Measurements from ENCODE around the gene MYO5A.
"Not testable (repeated sequence)": the region's sequence is repeated elsewhere in the genome, so short reads cannot be mapped to it uniquely, and the experiment has no call there.

MYO5A gene

DNA sequence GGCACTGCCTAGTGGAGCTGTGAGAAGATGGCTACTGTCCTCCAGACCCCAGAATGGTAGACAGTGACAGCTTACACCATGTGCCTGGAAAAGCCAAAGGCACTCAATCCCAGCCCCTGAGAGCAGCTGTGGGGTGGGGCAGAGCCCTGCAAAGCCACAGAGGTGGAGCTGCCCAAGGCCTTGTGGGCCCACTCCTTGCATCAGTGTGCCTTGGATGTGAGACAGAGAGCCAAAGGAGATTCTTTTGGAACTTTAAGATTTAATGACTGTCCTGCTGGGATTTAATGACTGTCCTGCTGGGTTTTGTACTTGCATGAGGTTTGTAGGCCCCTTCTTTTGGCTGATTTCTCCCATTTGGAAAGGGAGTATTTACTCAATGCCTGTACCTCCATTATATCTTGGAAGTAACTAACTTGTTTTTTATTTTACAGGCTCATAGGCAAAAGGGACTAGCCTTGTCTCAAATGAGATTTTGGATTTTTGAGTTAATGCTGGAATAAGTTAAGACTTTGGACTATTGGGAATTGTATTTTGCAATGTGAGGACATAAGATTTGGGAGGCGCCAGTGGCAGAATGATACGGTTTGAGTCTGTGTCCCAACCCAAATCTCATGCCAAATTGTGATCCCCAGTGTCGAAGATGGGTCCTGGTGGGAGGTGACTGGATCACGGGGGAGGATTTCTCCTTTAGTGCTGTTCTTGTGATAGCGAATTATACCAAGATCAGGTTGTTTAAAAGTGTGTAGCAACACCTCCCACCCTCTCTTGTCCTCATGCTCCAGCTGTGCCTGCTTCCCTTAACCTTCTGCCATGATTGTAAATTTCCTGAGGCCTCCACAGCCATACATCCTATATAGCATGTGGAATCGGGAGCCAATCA lies 80.4 kb downstream of the MYO5A start:
- H3K9me3 ChIP-seq (ENCODE audit: control insufficient read depth, low read length), result peaks cover 3% of the 10 kb centered on the region
- no peaks in the 10 kb centered on the region for H3K36me3 ChIP-seq (ENCODE audit: control insufficient read depth, insufficient read depth, low read length, severe bottlenecking)
- peaks cover 27% of the 10 kb centered on the region for H3K4me1 ChIP-seq (ENCODE audit: control insufficient read depth, insufficient read depth, low read length)
- no peak overlapping the region for H3K4me3 ChIP-seq (ENCODE audit: low read length)
- H3K9ac ChIP-seq (ENCODE audit: low read length), result no peak overlapping the region
- no peak for DNase-seq (ENCODE audit: low read depth)
- no peaks in the 10 kb centered on the region for H3K27me3 ChIP-seq (replicated peaks; ENCODE audit: control insufficient read depth, insufficient read depth, low read length)

DNA sequence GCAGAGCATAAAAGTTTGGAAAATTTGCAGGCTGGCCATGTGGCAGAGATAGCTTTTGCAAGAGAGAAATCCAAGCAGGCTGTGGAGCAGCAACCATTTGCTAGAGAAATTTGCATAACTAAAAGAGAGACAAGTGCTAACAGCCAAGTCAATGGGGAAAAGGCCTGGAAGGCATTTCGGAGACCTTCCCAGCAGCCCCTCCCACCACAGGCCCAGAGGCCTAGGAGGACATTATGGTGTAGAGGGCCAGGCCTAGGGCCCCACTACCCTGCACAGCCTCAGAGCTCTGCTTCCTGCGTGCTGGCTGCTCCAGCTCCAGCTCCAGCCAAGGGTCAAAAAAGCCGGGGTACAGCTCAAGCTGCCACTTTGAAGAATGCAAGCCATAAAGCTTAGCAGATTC lies 82.7 kb downstream of the MYO5A start:
- no peak overlapping the region for H3K4me3 ChIP-seq (ENCODE audit: low read length)
- DNase-seq (ENCODE audit: low read depth), result no peak
- no peaks in the 10 kb centered on the region for H3K9me3 ChIP-seq (ENCODE audit: control insufficient read depth, low read length)
- no peaks in the 10 kb centered on the region for H3K36me3 ChIP-seq (ENCODE audit: control insufficient read depth, insufficient read depth, low read length, severe bottlenecking)
- no peaks in the 10 kb centered on the region for H3K27me3 ChIP-seq (replicated peaks; ENCODE audit: control insufficient read depth, insufficient read depth, low read length)
- peaks cover 35% of the 10 kb centered on the region for H3K4me1 ChIP-seq (ENCODE audit: control insufficient read depth, insufficient read depth, low read length)
- H3K9ac ChIP-seq (ENCODE audit: low read length), result no peak overlapping the region

DNA sequence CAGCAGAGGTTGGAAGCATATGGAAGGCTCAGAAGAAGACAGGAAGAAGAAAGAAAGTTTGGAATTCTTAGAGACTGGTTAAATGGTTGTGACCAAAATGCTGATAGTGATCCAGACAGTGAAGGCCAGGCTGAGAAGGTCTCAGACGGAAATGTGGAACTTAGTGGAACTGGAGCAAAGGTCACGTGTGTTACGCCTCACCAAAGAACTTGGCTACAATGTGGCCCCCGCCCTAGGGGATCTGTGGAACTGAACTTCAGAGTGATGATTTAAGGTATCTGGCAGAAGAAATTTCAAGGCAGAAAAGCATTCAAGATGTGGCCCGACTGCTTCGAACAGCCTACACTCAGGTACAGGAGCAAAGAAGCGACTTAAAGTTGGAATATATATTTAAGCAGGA lies 83.1 kb downstream of the MYO5A start:
- Histone ChIP-seq H3K4me3 (ENCODE audit: low read length) (peak overlapping the region; percentile 3), H3K36me3 (ENCODE audit: control insufficient read depth, insufficient read depth, low read length, severe bottlenecking) (no peaks in the 10 kb centered on the region), H3K9me3 (ENCODE audit: control insufficient read depth, low read length) (no peaks in the 10 kb centered on the region), H3K9ac (ENCODE audit: low read length) (no peak overlapping the region), H3K4me1 (ENCODE audit: control insufficient read depth, insufficient read depth, low read length) (peaks cover 39% of the 10 kb centered on the region), H3K27me3 (replicated peaks; ENCODE audit: control insufficient read depth, insufficient read depth, low read length) (no peaks in the 10 kb centered on the region)
- no peak for DNase-seq (ENCODE audit: low read depth)

DNA sequence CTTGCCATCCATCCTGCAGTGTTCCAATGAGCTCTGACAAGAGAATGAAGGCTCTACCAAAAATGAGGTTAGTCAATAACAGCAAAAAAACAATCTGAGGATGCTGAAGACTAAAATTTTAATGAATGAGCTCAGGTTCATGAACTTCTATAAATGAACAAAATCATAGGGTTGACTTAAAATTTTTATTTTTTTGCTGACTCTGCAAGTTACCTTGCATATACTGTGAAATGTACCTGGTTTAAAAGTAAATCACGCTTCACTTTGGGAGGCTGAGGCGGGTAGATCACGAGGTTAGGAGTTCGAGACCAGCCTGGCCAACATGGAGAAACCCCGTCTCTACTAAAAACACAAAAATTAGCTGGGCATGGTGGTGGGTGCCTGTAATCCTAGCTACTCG lies 85.5 kb downstream of the MYO5A start:
- H3K36me3 ChIP-seq (ENCODE audit: control insufficient read depth, insufficient read depth, low read length, severe bottlenecking); H3K9me3 ChIP-seq (ENCODE audit: control insufficient read depth, low read length); H3K4me3 ChIP-seq (ENCODE audit: low read length); H3K9ac ChIP-seq (ENCODE audit: low read length); DNase-seq (ENCODE audit: low read depth); H3K27me3 ChIP-seq (replicated peaks; ENCODE audit: control insufficient read depth, insufficient read depth, low read length): not testable (repeated sequence)
- peaks cover 42% of the 10 kb centered on the region for H3K4me1 ChIP-seq (ENCODE audit: control insufficient read depth, insufficient read depth, low read length)

DNA sequence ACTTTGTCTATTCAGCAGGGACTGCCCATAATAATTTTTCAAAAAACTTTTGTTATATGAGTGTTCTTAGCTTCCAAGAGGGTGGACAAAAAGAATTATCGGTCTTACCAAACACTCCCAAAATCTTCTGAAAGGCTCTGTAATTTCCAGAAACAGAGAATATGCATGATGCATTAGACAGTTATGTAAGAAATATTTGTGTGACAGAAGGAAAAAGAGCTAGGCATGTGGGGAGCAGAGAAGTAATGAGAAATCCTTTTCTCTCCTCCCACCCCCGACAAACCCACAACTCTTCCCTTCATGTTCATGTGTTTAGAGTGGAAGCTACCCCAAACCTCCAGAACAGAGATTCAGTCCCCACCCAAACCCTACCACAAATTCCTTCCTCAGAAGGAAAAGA lies 86.8 kb downstream of the MYO5A start:
- Histone ChIP-seq H3K4me1 (ENCODE audit: control insufficient read depth, insufficient read depth, low read length) (peaks cover 39% of the 10 kb centered on the region), H3K36me3 (ENCODE audit: control insufficient read depth, insufficient read depth, low read length, severe bottlenecking) (no peaks in the 10 kb centered on the region), H3K9ac (ENCODE audit: low read length) (no peak overlapping the region), H3K9me3 (ENCODE audit: control insufficient read depth, low read length) (no peaks in the 10 kb centered on the region), H3K27me3 (replicated peaks; ENCODE audit: control insufficient read depth, insufficient read depth, low read length) (no peaks in the 10 kb centered on the region), H3K4me3 (ENCODE audit: low read length) (no peak overlapping the region)
- peak; percentile 29 for DNase-seq (ENCODE audit: low read depth)

DNA sequence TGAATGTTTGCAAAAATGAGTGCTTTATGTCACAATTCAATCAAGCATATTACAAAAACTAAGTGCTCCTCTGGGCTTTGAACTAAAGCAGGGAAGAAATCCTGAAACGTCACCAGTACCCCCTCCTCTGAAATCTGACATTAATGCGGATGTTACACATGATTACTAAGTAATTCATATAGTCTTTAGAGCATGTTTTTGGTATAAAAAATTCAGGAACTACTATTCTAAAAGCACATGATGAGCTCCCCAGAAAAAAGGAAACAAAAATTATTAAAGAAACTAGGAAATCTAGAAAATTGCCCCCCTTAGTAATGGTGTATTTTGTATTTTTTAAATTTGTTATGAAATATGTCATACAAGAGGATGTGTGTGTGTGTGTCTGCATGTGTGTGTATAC lies 87.7 kb downstream of the MYO5A start:
- no peaks in the 10 kb centered on the region for H3K9me3 ChIP-seq (ENCODE audit: control insufficient read depth, low read length)
- DNase-seq (ENCODE audit: low read depth), result no peak

DNA sequence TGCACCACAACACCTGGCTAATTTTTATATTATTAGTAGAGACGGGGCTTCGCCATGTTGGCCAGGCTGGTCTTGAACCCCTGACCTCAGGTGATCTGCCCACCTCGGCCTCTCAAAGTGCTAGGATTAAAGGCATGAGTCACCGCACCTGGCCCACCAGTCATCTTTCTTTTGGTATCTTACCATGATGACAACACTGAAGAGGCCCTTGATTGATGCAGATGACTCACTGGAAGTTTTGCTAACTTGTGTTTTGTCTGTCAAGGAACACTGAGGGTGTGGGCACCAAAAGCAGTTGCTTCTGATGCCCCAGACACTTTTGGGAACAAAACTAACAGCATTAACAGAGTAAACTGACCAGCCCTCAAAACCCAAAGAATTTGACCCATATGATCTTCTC lies 88.3 kb downstream of the MYO5A start:
- Histone ChIP-seq H3K9ac (ENCODE audit: low read length) (no peak overlapping the region), H3K9me3 (ENCODE audit: control insufficient read depth, low read length) (no peaks in the 10 kb centered on the region), H3K27me3 (replicated peaks; ENCODE audit: control insufficient read depth, insufficient read depth, low read length) (no peaks in the 10 kb centered on the region), H3K4me3 (ENCODE audit: low read length) (no peak overlapping the region), H3K36me3 (ENCODE audit: control insufficient read depth, insufficient read depth, low read length, severe bottlenecking) (no peaks in the 10 kb centered on the region), H3K4me1 (ENCODE audit: control insufficient read depth, insufficient read depth, low read length) (peaks cover 32% of the 10 kb centered on the region)
- DNase-seq (ENCODE audit: low read depth), result no peak

More for the DNA sequence above, 87.7 kb downstream of the MYO5A start:
- H3K36me3 ChIP-seq (ENCODE audit: control insufficient read depth, insufficient read depth, low read length, severe bottlenecking), result no peaks in the 10 kb centered on the region
- peaks cover 38% of the 10 kb centered on the region for H3K4me1 ChIP-seq (ENCODE audit: control insufficient read depth, insufficient read depth, low read length)
- H3K9ac ChIP-seq (ENCODE audit: low read length), result no peak overlapping the region
- H3K27me3 ChIP-seq (replicated peaks; ENCODE audit: control insufficient read depth, insufficient read depth, low read length), result no peaks in the 10 kb centered on the region
- no peak overlapping the region for H3K4me3 ChIP-seq (ENCODE audit: low read length)

DNA sequence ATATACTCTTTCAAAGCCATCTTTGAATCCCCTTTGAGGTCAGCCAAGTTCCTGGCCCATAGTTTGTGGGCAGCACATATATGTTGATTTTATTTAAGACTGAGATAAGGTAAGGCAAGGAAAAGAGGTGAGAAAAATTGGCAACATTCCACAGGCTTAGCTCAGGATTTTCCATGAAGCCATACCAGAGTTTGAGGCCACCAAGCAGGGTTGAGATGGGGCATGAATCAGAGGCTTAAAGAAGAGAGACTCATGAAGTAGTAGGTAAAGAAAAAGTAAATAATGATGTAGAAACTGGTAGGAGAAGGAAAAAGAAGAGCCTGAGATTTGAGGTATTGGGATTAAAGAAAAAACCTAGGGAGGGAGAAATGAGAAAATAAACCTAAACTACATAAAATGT lies 89.2 kb downstream of the MYO5A start:
- H3K36me3 ChIP-seq (ENCODE audit: control insufficient read depth, insufficient read depth, low read length, severe bottlenecking), result no peaks in the 10 kb centered on the region
- peaks cover 31% of the 10 kb centered on the region for H3K4me1 ChIP-seq (ENCODE audit: control insufficient read depth, insufficient read depth, low read length)
- DNase-seq (ENCODE audit: low read depth), result no peak
- H3K4me3 ChIP-seq (ENCODE audit: low read length), result no peak overlapping the region
- no peak overlapping the region for H3K9ac ChIP-seq (ENCODE audit: low read length)
- no peaks in the 10 kb centered on the region for H3K27me3 ChIP-seq (replicated peaks; ENCODE audit: control insufficient read depth, insufficient read depth, low read length)
- no peaks in the 10 kb centered on the region for H3K9me3 ChIP-seq (ENCODE audit: control insufficient read depth, low read length)

DNA sequence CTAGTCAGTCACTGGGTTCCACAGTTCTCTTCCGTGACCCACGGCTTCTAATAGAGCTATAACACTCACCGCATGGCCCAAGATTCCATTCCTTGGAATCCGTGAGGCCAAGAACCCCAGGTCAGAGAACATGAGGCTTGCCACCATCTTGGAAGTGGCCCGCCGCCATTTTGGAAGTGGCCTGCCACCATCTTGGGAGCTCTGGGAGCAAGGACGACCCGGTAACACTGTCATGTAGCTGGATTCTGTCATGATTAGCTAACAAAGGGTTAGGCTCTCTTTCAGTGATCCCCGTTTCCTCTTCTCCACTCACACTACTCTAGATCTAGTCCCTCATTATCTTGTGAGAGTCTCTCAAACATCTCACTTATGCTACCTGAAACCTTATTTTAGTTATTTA lies 89.6 kb downstream of the MYO5A start:
- H3K36me3 ChIP-seq (ENCODE audit: control insufficient read depth, insufficient read depth, low read length, severe bottlenecking); H3K9me3 ChIP-seq (ENCODE audit: control insufficient read depth, low read length); H3K9ac ChIP-seq (ENCODE audit: low read length); DNase-seq (ENCODE audit: low read depth); H3K4me3 ChIP-seq (ENCODE audit: low read length); H3K27me3 ChIP-seq (replicated peaks; ENCODE audit: control insufficient read depth, insufficient read depth, low read length): not testable (repeated sequence)
- peaks cover 31% of the 10 kb centered on the region for H3K4me1 ChIP-seq (ENCODE audit: control insufficient read depth, insufficient read depth, low read length)

DNA sequence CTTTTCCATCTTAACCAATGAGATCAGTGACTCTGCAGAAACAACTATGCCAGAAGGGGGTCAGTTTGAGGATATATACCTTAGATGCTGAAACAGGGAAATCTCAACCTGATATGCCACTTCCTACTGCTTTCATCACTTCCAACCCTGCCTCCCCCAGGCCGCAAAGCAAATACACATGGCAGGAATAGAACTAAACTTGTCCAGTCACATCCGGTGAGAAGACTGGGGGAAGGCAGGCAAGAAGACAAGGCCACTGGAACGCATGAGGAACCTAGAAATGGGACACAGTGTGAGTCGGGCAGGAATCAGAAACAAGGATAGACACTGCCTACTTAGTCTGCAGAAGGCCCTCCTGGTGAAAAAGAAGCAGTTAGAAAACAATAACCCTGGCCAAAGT lies 90.6 kb downstream of the MYO5A start:
- Histone ChIP-seq H3K4me3 (ENCODE audit: low read length) (no peak overlapping the region), H3K36me3 (ENCODE audit: control insufficient read depth, insufficient read depth, low read length, severe bottlenecking) (no peaks in the 10 kb centered on the region), H3K9me3 (ENCODE audit: control insufficient read depth, low read length) (no peaks in the 10 kb centered on the region), H3K9ac (ENCODE audit: low read length) (no peak overlapping the region), H3K4me1 (ENCODE audit: control insufficient read depth, insufficient read depth, low read length) (peaks cover 31% of the 10 kb centered on the region), H3K27me3 (replicated peaks; ENCODE audit: control insufficient read depth, insufficient read depth, low read length) (no peaks in the 10 kb centered on the region)
- DNase-seq (ENCODE audit: low read depth), result no peak

DNA sequence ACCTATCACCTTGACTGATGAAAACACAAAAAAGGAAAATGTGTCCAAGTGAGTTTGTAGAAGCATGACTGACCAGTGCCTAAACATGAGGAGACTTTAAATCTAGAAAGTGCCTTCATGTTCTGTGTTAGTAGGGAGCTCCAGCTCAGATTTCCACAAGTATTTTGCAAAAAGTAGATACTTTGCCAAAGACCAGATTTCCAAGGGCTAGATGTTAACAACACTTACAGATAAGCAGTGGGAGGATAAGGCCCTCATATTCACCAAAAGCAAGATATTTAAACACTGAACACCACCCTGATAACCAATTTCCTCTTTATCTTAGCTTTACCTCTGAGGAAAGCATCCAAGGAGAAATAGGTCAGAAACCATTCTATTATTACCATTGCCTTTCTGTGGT lies 91.0 kb downstream of the MYO5A start:
- no peaks in the 10 kb centered on the region for H3K9me3 ChIP-seq (ENCODE audit: control insufficient read depth, low read length)
- H3K4me1 ChIP-seq (ENCODE audit: control insufficient read depth, insufficient read depth, low read length), result peaks cover 31% of the 10 kb centered on the region
- no peak overlapping the region for H3K4me3 ChIP-seq (ENCODE audit: low read length)
- H3K27me3 ChIP-seq (replicated peaks; ENCODE audit: control insufficient read depth, insufficient read depth, low read length), result no peaks in the 10 kb centered on the region
- H3K9ac ChIP-seq (ENCODE audit: low read length), result no peak overlapping the region
- no peak for DNase-seq (ENCODE audit: low read depth)
- no peaks in the 10 kb centered on the region for H3K36me3 ChIP-seq (ENCODE audit: control insufficient read depth, insufficient read depth, low read length, severe bottlenecking)

DNA sequence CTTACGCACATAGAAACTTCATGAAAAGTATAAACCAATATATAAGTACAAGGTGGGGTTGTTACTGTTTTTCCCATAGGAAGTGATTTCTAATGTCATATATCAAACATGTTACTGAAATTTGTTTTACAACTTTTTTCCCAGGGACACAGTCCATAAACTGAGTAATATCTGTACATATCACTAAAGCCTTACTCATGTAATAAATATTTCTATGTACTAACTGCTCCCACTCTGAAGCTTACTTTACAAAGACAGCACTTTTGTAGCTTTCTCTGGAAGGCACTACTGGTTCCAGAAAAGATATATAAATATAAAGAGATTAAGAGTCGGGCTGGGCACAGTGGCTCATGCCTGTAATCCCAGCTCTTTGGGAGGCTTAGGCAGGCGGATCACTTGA lies 91.7 kb downstream of the MYO5A start:
- no peaks in the 10 kb centered on the region for H3K9me3 ChIP-seq (ENCODE audit: control insufficient read depth, low read length)
- H3K36me3 ChIP-seq (ENCODE audit: control insufficient read depth, insufficient read depth, low read length, severe bottlenecking), result no peaks in the 10 kb centered on the region
- no peak overlapping the region for H3K9ac ChIP-seq (ENCODE audit: low read length)
- H3K4me1 ChIP-seq (ENCODE audit: control insufficient read depth, insufficient read depth, low read length), result peaks cover 31% of the 10 kb centered on the region
- H3K27me3 ChIP-seq (replicated peaks; ENCODE audit: control insufficient read depth, insufficient read depth, low read length), result no peaks in the 10 kb centered on the region
- no peak overlapping the region for H3K4me3 ChIP-seq (ENCODE audit: low read length)
- no peak for DNase-seq (ENCODE audit: low read depth)
